Astrocyte of the spinal cord (primary cell): ENCODE data around the gene ZMYM5.
"Not testable (repeated sequence)": the region's sequence is repeated elsewhere in the genome, so short reads cannot be mapped to it uniquely, and the experiment has no call there.

ENCODE experiments used
- DNase-seq: peaks from one replicate; pipeline ENCODE4 v3.0.0; 2011; ENCODE audit warnings: low read depth, low spot score
- H3K4me3 ChIP-seq: 2 replicates; pipeline ENCODE4 v1.5.1; 2011; ENCODE audit warnings: low read depth, mild to moderate bottlenecking, low read length, moderate library complexity
- in situ Hi-C: cut with HindIII; loops from 2 replicates; pipeline ENCODE4 v1.10.0; 2017; ENCODE audit warnings: low sequenced_read_pairs
- TF ChIP-seq, protein P1 (sequence below): IDR thresholded peaks from 2 replicates; pipeline ENCODE4 v1.5.1; 2012; ENCODE audit warnings: low read depth, mild to moderate bottlenecking, low read length, inconsistent platforms

The ZMYM5 gene

DNA sequence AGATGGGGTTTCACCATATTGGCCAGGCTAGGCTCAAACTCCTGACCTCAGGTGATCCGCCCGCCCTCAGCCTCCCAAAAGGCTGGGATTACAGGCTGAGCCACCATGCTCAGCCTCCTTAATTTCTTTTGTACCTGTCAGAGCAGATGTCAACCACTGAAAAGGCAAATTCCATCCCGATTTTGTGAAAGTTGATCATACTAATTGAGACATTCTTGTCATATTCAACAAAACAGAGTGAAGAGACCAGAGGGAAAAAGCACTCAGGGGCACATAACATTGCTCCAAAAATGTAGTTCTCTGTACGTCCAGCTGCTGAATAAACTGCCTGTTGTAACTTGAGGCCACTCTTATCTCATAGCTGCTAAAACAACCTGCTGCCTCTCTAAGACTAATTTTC lies 53.3 kb downstream of the ZMYM5 start:
- in situ Hi-C loops = no loop called here
- DNase-seq = no peak
- TF ChIP-seq, protein P1, sequence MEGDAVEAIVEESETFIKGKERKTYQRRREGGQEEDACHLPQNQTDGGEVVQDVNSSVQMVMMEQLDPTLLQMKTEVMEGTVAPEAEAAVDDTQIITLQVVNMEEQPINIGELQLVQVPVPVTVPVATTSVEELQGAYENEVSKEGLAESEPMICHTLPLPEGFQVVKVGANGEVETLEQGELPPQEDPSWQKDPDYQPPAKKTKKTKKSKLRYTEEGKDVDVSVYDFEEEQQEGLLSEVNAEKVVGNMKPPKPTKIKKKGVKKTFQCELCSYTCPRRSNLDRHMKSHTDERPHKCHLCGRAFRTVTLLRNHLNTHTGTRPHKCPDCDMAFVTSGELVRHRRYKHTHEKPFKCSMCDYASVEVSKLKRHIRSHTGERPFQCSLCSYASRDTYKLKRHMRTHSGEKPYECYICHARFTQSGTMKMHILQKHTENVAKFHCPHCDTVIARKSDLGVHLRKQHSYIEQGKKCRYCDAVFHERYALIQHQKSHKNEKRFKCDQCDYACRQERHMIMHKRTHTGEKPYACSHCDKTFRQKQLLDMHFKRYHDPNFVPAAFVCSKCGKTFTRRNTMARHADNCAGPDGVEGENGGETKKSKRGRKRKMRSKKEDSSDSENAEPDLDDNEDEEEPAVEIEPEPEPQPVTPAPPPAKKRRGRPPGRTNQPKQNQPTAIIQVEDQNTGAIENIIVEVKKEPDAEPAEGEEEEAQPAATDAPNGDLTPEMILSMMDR = no peak
- no peak overlapping the region for H3K4me3 ChIP-seq

DNA sequence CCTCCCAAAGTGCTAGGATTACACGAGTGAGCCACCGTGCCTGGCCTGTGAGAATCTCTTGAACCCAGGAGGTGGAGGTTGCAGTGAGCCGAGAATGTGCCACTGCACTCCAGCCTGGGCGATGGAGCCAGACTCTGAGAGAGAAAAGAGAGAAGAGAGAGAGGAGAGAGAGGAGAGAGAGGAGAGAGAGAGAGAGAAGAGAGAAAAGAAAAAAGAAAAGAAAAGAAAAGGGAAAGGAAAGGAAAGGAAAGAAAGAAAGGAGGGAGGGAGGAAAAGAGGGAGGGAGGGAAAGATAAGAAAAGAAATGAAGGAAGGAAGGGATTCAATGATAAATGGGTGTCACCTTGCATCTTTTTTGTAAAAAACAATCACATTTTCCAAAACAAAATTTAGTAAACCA lies 57.7 kb downstream of the ZMYM5 start:
- DNase-seq = no peak
- TF ChIP-seq, protein P1 = no peak
- H3K4me3 ChIP-seq = no peak overlapping the region
- in situ Hi-C loops = no loop called here

DNA sequence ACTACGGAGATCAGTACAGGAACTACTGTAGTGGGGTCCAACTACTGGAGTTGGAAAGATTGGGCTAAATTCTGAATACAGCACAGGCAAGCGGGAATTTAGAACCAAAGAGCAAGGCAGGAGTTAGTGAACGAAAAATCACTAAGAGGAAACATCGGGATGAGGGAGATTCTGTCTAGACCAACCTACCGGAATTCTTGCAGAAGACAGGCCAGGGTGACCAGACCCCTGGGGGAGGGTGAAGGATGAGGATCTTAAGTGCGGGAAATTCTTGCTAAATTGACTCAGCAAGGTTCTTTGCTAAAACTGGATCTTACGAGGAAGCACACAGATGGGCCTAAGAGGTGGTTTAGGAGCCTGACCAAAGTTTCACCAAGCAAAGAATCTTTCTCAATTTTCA lies 67.5 kb downstream of the ZMYM5 start:
- in situ Hi-C loops = no loop called here
- H3K4me3 ChIP-seq = no peak overlapping the region
- TF ChIP-seq, protein P1 = no peak
- no peak for DNase-seq

DNA sequence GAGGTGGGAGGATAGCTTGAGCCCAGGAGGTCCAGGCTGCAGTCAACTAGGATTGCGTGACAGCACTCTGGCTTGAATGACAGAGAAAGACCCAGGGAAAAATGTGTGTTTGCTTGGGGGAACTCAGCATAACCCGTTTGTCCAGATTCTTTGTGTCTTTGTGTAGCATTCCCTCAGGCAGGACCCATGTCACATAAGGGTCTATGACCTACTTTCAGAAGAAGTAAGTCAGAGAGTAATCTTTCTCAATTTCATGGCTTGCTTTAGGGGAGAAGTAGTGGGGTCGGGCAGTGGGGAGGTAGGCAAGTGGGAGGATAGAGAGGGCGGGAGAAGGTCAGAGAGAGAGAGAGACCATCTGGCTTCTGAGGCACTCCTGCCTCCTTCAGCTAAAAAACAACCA lies 68.8 kb downstream of the ZMYM5 start:
- no peak overlapping the region for H3K4me3 ChIP-seq
- no peak for DNase-seq
- in situ Hi-C loops = no loop called here
- TF ChIP-seq, protein P1 = no peak

DNA sequence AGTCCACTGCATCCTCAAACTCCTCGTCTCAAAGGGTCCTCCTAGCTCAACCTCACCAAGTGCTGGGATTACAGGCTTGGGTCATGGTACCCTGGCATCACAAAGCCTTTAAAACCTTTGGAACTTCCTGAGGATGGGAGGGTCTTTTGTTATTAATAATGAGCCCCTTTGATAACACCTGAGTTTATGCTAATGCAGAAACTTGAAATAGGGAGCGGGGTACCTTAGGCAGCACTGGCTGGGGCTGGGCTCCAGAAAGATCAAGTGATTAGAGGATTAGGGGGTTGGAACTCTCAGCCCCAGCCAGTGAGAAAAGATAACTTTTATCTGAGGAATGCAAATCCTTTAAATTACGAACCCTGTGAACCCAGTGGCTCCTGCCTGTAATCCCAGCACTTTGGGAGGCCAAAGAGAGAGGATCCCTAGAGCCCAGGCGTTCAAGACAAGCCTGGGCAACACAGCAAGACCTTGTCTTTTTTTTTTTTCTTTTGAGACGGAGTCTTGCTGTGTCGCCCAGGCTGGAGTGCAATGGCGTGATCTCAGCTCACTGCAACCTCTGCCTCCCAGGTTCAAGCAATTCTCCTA lies 71.4 kb downstream of the ZMYM5 start:
- in situ Hi-C loops = no loop called here
- TF ChIP-seq, protein P1 = no peak
- H3K4me3 ChIP-seq = no peak overlapping the region
- DNase-seq = no peak

DNA sequence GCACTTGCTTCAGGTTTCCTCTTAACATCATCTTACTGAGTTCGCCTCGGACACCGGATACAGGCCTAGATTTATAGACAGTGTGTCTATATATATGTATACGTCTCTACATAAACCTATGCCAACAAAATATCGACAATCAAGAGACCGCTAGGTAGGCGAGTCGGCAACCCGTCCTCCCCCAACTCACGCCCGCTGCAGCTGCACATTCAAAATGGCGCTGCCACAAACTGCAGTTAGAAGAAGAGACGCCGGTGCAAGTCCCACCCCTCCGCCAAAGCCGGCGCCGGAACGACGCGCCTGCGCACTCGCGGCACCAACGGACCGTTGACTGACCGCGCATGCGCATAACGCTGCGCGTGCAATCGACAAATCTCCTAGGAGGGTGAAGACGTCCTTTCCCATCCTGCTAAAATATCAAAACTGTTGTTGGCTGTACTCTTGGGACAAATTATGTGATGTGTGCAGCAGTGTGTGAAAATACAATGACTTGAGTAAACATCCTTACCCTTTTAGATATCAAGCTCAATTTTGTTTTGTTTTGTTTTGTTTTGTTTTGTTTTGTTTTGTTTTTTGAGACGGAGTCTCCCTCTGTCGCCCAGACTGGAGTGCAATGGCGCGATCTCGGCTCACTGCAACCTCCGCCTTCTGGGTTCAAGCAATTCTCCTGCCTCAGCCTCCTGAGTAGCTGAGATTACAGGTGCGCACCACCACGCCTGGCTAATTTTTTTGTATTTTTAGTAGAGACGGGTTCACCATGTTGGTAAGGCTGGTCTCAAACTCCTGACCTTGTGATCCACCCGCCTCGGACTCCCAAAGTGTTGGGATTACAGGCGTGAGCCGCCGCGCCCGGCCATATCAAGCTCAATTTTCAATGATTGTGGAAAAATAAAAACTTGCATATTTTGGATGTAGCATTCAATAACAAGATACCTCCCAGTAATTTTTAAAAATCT lies 80.4 kb downstream of the ZMYM5 start, which contains the start of gene PSPC1:
PSPC1 (minus strand) TSS at position 219 of the 956 bp plus-strand sequence; CDS start at position 31, 188 bp downstream.
- in situ Hi-C loops = not testable (repeated sequence)
- peak; percentile 95 for DNase-seq
- H3K4me3 ChIP-seq = peak within 1 kb of the TSS; percentile 74
